Germinal center (tissue), 1 donor: ENCODE data around the gene CPNE1.

Experiments used
- DNase-seq: peaks from one replicate; pipeline ENCODE4 v3.0.0; 2012; ENCODE audit warnings: mixed read lengths, low spot score

The CPNE1 gene

DNA sequence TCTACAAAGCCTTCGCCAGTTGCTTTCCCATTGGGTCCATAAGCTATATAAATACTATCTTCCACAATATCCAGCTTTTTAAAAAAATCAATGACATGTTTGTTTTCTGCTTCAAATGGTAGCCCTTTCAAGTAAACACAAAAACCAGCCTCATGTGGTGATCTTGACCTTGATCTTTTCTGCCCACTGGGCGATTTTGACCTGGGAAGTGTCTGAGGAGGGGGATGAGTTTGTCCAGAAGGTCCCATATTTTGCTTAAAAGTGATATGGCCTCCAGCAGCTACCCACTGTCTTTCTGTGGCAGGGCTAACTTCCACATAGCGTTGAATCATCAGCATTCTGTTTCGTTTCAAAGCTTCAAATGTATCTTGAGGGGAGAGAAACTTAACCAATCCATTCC, 10.8 kb downstream of the CPNE1 start:
- DNase-seq: no peak

GRCh38 chr20:35653430-35653734, 11.3 kb downstream of the CPNE1 start:
- no peak for DNase-seq

- DNase-seq: no peak
Observed at GRCh38 chr20:35652641-35653429, 11.9 kb downstream of the CPNE1 start.

- no peak for DNase-seq
Observed at GRCh38 chr20:35651958-35652357, 12.7 kb downstream of the CPNE1 start.

DNA sequence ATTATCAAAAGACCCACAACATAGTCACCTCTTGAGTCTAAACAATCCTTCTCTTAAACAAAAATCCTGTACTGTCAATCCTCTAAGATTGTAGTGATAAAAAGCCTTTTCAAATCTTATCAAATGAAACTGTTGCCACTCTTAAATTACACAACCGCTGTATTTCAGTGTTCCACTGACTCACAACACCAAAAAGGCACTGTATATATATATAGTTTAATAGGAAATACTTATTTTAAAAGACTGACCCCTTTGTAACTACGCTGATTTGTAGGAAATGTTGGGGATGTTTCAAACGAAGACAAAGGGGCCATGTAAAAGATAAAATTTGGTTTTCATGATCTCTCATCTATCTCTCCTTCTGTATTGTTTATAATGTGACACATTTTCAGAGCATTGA, 14.1 kb downstream of the CPNE1 start:
- DNase-seq: no peak

DNA sequence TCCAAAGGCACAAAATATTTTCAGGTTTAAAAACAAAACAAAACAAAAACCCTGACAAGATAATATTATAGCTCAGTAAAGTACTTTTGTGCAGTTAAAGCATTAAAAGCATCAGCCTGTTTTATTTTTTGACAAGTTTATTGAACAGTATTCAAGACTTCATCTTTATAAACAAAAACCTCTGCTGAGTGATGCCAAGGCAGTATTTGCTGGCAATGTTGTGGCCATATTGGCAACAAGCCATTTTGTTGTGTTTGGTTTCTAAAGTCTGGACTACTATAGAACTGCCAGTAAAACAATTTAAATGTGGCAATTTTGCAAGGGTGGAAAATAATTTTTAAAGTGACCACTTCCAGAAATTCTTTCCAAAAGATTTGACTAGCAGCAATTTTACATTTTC, 15.9 kb downstream of the CPNE1 start:
- no peak for DNase-seq

DNA sequence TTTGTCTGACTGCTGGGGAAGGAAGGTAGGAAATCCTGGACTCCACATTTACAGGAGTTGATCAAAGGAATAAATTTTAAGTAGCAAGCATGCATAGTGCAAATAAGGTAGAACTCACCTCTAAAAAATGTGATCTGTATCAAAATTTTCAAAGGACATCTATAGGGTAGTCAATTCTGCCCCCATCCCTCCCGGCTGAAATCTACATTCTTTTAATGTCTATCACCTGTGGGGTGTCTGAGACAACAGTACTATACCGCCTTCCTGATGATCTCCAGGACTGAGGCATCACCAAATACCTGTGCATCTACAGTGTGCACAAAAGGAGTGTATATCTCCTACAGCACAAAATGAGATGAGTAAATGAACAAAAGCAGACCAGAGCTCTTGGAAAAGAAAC, 19.9 kb downstream of the CPNE1 start:
- DNase-seq: no peak

DNA sequence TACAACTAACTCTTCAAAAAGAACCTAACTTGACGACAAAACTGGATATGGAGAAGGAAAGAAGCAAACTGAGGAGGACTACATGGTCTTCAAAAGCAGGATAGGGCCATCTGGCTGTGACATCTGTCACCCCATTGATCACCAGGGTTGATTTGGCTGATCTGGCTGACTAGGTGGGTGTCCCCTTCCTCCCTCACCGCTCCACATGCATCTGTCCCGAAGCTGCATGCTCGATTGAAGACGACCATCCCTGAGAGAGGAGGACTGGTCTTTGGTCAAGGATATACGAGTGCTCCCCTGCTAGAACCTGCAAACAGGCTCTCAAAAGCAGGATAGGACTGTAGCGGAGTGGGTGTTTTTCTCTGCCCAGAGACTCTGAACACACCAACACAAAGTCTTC, 21.7 kb downstream of the CPNE1 start:
- no peak for DNase-seq

DNA sequence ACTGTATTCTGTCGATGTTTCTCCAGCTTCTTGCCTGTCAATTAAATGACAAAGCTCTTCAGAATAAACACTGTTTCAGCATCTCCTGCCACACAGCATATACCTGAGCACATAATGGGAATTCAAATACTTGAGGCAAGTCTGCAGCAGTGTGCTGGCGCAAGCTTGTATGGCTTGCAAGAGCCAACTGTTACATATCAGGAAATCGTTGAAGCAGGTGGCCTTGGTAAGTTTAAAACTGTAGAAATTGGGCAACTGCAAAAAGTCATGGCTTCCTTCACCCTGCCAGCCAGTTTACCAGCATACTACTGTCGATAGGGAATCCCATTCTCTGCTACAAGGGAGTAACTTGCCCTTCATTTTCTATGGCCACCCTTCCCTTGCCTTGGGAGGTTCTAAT, 23.0 kb downstream of the CPNE1 start:
- no peak for DNase-seq

- DNase-seq: no peak
Observed at GRCh38 chr20:35640724-35641123, 24.0 kb downstream of the CPNE1 start.

GRCh38 chr20:35638751-35639150, 25.9 kb downstream of the CPNE1 start:
- no peak for DNase-seq

DNA sequence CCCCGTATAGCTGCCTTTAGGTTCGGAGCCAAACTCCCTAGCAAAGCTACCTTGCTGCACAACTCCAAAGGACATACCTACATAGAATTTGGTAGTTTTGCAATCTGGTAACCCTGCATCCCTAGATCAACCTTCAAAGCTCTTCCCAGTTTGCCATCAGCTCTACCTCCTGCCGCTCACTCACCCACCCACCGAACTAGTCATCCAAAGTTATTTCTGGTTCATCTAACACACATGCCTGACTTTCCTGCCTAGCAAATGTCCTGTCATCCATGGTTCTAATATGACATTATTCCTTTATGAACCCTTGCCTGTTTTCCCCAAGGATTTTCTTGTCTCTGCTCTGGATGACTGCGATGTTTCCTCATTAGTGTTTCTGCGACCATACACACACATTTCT, 27.4 kb downstream of the CPNE1 start:
- no peak for DNase-seq

DNA sequence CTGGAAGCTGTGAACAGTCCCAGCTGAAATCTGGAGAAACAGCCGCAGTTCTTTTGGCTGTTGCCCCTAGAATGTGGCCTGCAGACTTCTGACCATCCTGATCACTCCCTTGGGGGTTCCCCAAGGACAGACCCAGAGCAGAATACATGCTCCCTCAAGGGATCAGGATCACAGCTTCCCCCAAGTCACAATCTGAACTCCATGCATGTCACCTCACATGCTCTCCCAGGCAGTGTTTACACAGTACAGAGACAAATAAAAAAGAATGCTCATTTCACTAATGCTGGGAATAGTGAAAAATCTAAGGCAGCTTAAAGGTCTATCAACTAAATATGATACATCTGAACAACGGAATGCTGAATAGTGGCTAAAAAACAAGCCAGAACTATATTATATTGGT, 28.6 kb downstream of the CPNE1 start:
- no peak for DNase-seq

- no peak for DNase-seq
Observed at GRCh38 chr20:35635652-35636051, 29.0 kb downstream of the CPNE1 start.

DNA sequence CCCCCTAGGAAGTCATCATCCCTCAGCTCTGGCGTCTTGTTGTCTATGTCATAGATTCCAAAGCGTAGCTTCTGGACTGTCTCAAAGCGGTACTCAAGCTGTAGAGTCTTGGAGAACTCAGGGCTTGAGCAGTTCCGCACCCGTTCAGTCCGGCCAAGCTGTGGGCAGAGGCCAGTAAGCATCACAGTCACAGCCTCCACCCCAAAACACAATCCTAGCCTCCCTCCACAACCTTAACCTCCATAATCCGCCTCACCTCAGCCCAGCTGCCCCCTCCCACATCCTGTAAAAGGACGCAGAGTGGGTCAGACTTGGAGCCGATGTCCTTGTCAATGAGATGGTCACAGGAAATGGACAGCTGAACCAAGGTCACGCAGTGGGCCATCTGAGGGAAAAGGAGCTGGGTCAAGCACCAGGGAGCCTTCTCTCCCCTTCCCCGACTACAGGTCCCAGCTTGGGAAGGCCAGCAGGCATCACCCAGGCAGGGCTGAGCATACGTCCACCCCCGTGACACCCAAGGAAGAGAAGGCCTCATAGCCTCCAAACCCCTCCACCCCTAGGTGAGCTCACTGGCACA, 32.1 kb downstream of the CPNE1 start:
- DNase-seq: no peak

- DNase-seq: no peak
Observed at GRCh38 chr20:35630636-35631035, 34.1 kb downstream of the CPNE1 start.

- DNase-seq: no peak
Observed at GRCh38 chr20:35629427-35630145, 35.1 kb downstream of the CPNE1 start.

- DNase-seq: no peak
Observed at GRCh38 chr20:35627121-35627520, 37.6 kb downstream of the CPNE1 start.

DNA sequence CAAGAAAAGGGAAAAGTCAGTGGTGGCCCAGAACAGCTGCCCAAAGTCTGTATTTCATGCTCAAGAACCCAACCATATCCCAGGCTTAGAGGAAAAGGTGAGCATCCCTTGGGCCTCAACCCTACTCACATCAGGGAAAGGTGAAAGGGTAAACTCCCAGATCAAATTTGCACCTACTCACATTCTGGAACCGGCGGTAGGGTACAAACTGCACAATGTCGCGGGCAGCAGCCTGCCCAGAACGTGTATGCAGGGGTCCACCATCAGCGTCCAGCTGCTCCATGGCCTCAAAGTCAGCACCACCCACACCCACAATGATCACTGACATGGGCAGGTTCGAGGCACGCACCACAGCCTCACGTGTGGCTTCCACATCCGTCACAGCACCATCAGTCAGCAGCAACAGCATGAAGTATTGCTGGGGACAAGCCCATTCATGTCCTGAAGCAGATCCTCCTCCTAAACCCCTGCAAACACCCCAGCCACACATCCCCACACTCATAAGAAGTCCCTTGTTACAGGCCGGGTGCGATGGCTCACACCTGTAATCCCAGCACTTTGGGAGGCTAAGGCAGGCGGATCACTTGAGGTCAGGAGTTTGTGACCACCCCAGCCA, 38.2 kb downstream of the CPNE1 start:
- no peak for DNase-seq

DNA sequence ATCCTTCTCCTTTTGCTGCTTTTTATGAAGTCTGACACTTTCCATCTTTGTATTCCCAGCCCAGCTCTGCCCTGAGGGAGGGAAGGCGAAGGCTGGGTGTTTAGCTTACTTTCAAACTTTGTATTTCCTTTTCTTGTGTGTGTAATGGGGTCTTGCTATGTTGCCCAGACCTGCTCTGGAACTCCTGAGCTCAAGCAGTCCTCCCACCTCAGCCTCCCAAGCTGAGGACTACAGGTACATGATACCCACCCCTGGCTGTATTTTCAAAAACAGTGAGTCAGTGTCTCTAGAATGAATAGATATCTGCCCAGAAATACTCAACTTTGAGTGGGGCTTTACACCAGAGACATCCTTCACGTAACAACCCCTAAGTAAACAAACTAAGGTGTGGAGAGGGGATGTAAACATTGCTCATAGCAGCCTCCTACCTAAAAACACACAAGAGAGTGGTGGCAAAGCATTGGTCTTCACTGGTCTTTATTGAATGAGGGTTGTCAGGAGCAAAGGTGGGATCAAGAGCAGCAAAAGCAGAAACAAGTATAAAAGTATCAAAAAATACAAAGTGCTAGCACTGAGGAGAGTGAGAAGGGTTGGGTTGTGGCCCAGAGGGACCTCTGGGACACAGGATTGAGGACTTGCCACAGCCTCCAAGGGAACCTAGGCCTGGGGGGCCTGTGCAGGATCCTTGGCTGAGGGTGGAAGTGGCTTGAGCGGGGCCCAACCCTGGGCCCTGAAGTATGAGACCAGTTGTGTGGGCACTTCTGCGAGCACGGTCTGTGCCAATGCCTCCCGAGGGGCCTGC, 38.9 kb downstream of the CPNE1 start:
- DNase-seq: no peak

GRCh38 chr20:35621560-35621946, 43.1 kb downstream of the CPNE1 start:
- DNase-seq: no peak

DNA sequence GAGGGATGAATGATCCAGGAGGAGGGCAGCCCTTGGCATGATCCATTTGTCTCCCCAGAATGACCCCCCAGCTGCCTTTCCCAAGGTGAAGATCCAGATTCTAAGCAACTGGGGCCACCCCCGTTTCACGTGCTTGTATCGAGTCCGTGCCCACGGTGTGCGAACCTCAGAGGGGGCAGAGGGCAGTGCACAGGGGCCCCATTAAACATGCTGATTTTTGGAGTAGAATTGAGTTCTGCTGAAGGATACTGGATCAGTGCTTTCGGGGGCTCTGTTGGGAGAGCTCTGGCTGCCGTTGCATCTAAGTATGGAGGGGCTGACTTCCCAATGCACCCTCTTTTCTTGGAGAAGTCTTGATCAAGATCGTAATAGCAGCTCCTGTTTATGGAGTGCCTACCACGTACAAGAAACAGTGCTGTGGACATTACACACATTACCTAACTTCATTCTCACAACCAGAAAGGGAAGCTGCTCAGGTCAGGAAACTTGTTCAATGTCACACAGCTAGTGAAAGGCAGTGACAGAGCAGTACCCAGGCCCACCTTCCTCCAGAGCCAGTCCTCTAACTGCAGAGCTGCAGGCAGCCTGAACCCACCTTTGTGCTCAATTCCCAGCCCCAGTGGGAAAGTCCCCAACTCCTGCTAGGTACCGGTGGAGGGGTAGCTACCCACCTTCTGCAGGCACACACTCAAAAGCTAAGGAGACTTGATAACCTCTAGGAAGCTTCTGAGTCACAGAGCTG, 43.7 kb downstream of the CPNE1 start:
- no peak for DNase-seq
